Lower leg skin (tissue), 4 donors: ENCODE results near the gene ZBTB21. TPM values are rescaled to one million over a fixed set of nuclear protein-coding genes. Genes with fewer than 3 reads are reported as not detected.
A peak's percentile ranks its signal among the peaks of the same experiment; 100 is the strongest.

ENCODE experiments used
- DNase-seq, 2 donors: peaks; one replicate each; pipeline ENCODE4 v3.0.0-alpha.2; 2019; ENCODE audit warnings: low spot score in 2 of 2
- H3K4me3 ChIP-seq: fragments of 200-600 bp; sonication (generic); 2 replicates; pipeline ENCODE4 v1.5.1; 2017; ENCODE audit warnings: mild to moderate bottlenecking, low read depth; ENCODE audit not compliant: poor library complexity, severe bottlenecking
- CTCF ChIP-seq, 3 donors: fragments of 450-650 bp; IDR thresholded peaks; one replicate each; pipeline ENCODE4 v1.5.1; 2016; ENCODE audit warnings: antibody characterized with exemption in 3 of 3, mild to moderate bottlenecking in 3 of 3, moderate library complexity in 2 of 3
- POLR2A ChIP-seq, 2 donors: fragments of 450-650 bp; IDR thresholded peaks; one replicate each; pipeline ENCODE4 v1.6.1; 2016 to 2017; ENCODE audit warnings: antibody characterized with exemption in 2 of 2, mild to moderate bottlenecking in 1 of 2, moderate library complexity in 1 of 2
- WGBS, 2 donors: methylation state at CpG; one replicate each; pipeline ENCODE4 v1.1.5; 2018; 5-methylcytosine and 5-hydroxymethylcytosine counted together
- intact Hi-C: fragments of 100-400 bp; cut with DNase I; formaldehyde crosslinking; loops from one replicate; pipeline ENCODE4 v1.15.0; 2023; ENCODE audit warnings: low total_unique reads
- total RNA-seq, 4 donors: library from RNA; depleted of rRNA; stranded (reverse); fragments of >200 nt; gene quantifications; one replicate each; pipeline ENCODE4 v1.1.0, GENCODE V29; 2016

The ZBTB21 gene
- total RNA-seq, 4 donors from 2014 or later = 18.1 to 31.9 (median 28.2) TPM

- DNase-seq = no peak
- WGBS, 2 donors = 73 to 88% methylated on average over 8 of the region's 8 CpGs
- no peak for TF ChIP-seq POLR2A (IDR thresholded peaks at IDR 0.05)
- TF ChIP-seq CTCF (IDR thresholded peaks at IDR 0.05) = no peak
- H3K4me3 ChIP-seq = no peak overlapping the region
- intact Hi-C loops = no loop called here
Measured at GRCh38 chr21:41976611-41977010, 33.5 kb downstream of the ZBTB21 start.

- intact Hi-C loops = no loop called here
- TF ChIP-seq CTCF (IDR thresholded peaks at IDR 0.05) (no peak), POLR2A (IDR thresholded peaks at IDR 0.05) (no peak)
- DNase-seq = peak; percentile 8 to 78
- 87 to 94% methylated on average over 17 of the region's 17 CpGs for WGBS, 2 donors
- no peak overlapping the region for H3K4me3 ChIP-seq
Measured at GRCh38 chr21:41975391-41976272, 34.5 kb downstream of the ZBTB21 start.

GRCh38 chr21:41974752-41975053 lies 35.5 kb downstream of the ZBTB21 start:
- TF ChIP-seq POLR2A (IDR thresholded peaks at IDR 0.05) = no peak
- no peak for TF ChIP-seq CTCF (IDR thresholded peaks at IDR 0.05)
- intact Hi-C loops = no loop called here
- peak in 1 of 2 donors; percentile 79 for DNase-seq
- WGBS, 2 donors = 84 to 85% methylated on average over 4 of the region's 4 CpGs
- no peak overlapping the region for H3K4me3 ChIP-seq

- H3K4me3 ChIP-seq = no peak overlapping the region
- intact Hi-C loops = no loop called here
- peak in 1 of 2 donors; percentile 14 for DNase-seq
- TF ChIP-seq POLR2A (IDR thresholded peaks at IDR 0.05) (no peak), CTCF (IDR thresholded peaks at IDR 0.05) (no peak)
- WGBS, 2 donors = 64 to 77% methylated on average over 14 of the region's 14 CpGs
Measured at GRCh38 chr21:41973861-41974751, 36.1 kb downstream of the ZBTB21 start.

DNA sequence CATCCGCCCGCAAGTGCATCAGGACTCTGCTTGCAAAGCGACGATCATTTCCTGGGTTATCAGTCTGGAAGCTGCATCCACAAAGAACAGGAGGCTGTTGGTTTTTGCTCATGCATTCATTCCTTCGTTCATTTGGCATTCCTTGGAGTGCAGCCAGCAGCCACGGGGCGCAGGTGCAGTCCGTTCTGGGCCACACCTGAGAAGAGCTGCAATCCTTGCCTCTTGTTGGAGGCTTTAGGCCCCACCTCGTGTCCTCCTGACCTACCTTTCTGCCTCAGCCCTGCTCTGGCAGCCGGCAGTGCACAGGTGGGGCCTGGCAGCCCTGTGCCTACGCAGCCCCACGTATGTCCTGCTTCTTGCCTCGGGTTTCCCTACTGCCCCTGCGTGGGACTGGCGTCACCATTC lies 36.7 kb downstream of the ZBTB21 start:
- H3K4me3 ChIP-seq = no peak overlapping the region
- 62 to 70% methylated on average over 15 of the region's 15 CpGs for WGBS, 2 donors
- intact Hi-C loops = no loop called here
- TF ChIP-seq POLR2A (IDR thresholded peaks at IDR 0.05) (no peak), CTCF (IDR thresholded peaks at IDR 0.05) (no peak)
- DNase-seq = peak; percentile 15 to 79
